ENCODE measurements around the gene MAP1B. TPM values are rescaled to one million over a fixed set of nuclear protein-coding genes. Genes with fewer than 3 reads are reported as not detected.
A peak's percentile ranks its signal among the peaks of the same experiment; 100 is the strongest.

MAP1B gene
- total and polyA plus RNA-seq, 2 of the 4 experiments (the other 2 are of a cell fraction): 41.1 to 183 TPM

DNA sequence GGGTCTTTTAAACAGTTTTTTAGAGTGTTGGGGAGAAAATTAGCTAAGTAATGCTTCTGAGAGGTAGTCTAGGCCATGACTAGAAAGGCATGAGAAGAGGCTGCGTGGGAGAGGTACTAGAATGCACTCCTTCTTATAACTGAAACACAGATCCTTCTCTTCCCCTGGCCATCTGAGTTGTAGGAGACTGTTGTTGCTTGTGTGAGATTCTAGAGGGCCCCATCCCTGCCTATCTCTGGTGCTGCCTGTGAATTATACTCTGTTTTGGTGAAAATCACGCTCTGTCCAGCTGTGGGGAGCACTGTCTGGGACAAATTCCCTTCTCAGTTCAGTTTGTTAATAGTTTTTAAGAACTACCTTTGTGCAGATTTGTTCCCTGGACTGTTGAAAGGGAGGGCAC is 37.5 kb downstream of the MAP1B start:
- intact Hi-C loops (cut with micrococcal nuclease) (no loop called here), in situ Hi-C loops (cut with MboI; ENCODE audit: low sequenced_read_pairs) (no loop called here), dilution Hi-C loops (cut with HindIII; ENCODE audit: low sequenced_read_pairs, unreplicated experiment) (no loop called here)
- Histone ChIP-seq H3K27ac (ENCODE audit: insufficient read depth, low read length) (peak overlapping the region; percentile 39; the same call in 1 of the 2 replicates), H3K36me3 (ENCODE audit: control insufficient read depth, insufficient read depth, low read length) (peaks cover 12% of the 10 kb centered on the region), H4K5ac (ENCODE audit: low read depth, low read length) (peak overlapping the region; percentile 49), H2BK20ac (ENCODE audit: low read depth, low read length) (peak overlapping the region; percentile 49; the same call in 1 of the 2 replicates), H3K4me2 (ENCODE audit: low read depth, low read length) (no peak overlapping the region), H4K20me1 (ENCODE audit: insufficient read depth, low read length) (no peaks in the 10 kb centered on the region; the same call in 1 of the 2 replicates), H2AFZ (replicated peaks; ENCODE audit: low read length, poor library complexity) (no peak overlapping the region), H4K91ac (ENCODE audit: insufficient read depth, low read depth, low read length) (0 out of 2 replicates have a peak overlapping the region, but pooled peaks have one; percentile 20), H3K9me1 (ENCODE audit: insufficient read depth, low read length) (peaks cover 29% of the 10 kb centered on the region), H3K4me3 (ENCODE audit: insufficient read depth, low read depth, low read length) (no peak overlapping the region), H2AK9ac (replicated peaks; ENCODE audit: low read depth, low read length, poor library complexity) (no peak overlapping the region), H3K79me1 (ENCODE audit: low read depth in 1 of 2, low read length in 2 of 2) (peaks cover 46 to 89% of the 10 kb centered on the region in 2 experiments), H2BK15ac (ENCODE audit: low read depth, low read length) (no peak overlapping the region), H3K14ac (replicated peaks; ENCODE audit: low read depth, low read length) (peak overlapping the region; percentile 16), H3K56ac (ENCODE audit: extremely low read depth, insufficient read depth, low read length) (no peak overlapping the region), H3K4me1 (ENCODE audit: control insufficient read depth, insufficient read depth, low read length) (peaks cover 20% of the 10 kb centered on the region), H3K27me3 (ENCODE audit: control insufficient read depth, insufficient read depth, low read length) (no peaks in the 10 kb centered on the region), H3K9me3 (ENCODE audit: control insufficient read depth, insufficient read depth, low read length) (no peaks in the 10 kb centered on the region), H3K9ac (ENCODE audit: low read depth, low read length) (no peak overlapping the region), H3K23ac (ENCODE audit: low read depth, low read length) (peak overlapping the region; percentile 22; the same call in 1 of the 2 replicates), H3K18ac (ENCODE audit: low read depth, low read length) (peak overlapping the region; percentile 48), H2BK5ac (ENCODE audit: low read depth, low read length, poor library complexity, severe bottlenecking) (peak overlapping the region; percentile 40), H2BK120ac (ENCODE audit: low read depth, low read length) (peak overlapping the region; percentile 62; the same call in 1 of the 2 replicates), H2AK5ac (ENCODE audit: low read depth, low read length) (peak overlapping the region; percentile 1; the same call in 1 of the 2 replicates), H3K4ac (ENCODE audit: low read depth, low read length) (peak overlapping the region; percentile 14), H4K8ac (ENCODE audit: low read depth in 2 of 2, low read length in 2 of 2) (peak overlapping the region in 1 of 2 experiments; percentile 17; a peak in 1 of 4 replicates)
- DNase-seq (no peak), ATAC-seq (ENCODE audit: low read depth) (no peak)
- BruUV-seq (replicated peaks): no TSS peak
- CTCF ChIA-PET: no interaction called here
- WGBS, 2 experiments (ENCODE audit: extremely low coverage in 2 of 2, insufficient read length in 1 of 2): no CpG with 5 or more reads among the region's 2 CpGs
- no peak for TF ChIP-seq MXI1 (IDR thresholded peaks at IDR 0.05; ENCODE audit: borderline replicate concordance, low read depth, low read length)
- no peak for TF ChIP-seq MAZ (IDR thresholded peaks at IDR 0.05; ENCODE audit: borderline replicate concordance, low read depth, low read length)
- TF ChIP-seq, protein P1, sequence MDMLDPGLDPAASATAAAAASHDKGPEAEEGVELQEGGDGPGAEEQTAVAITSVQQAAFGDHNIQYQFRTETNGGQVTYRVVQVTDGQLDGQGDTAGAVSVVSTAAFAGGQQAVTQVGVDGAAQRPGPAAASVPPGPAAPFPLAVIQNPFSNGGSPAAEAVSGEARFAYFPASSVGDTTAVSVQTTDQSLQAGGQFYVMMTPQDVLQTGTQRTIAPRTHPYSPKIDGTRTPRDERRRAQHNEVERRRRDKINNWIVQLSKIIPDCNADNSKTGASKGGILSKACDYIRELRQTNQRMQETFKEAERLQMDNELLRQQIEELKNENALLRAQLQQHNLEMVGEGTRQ (IDR thresholded peaks at IDR 0.05; ENCODE audit: low read depth, low read length): no peak
- no peak for TF ChIP-seq SMC3 (IDR thresholded peaks at IDR 0.05; ENCODE audit: low read depth, low read length)
- TF ChIP-seq RFX5 (IDR thresholded peaks at IDR 0.05; ENCODE audit: low read depth, low read length): no peak
- TF ChIP-seq CHD1 (IDR thresholded peaks at IDR 0.05; ENCODE audit: low read depth, low read length): no peak
- TF ChIP-seq NFE2L2 (IDR thresholded peaks at IDR 0.05; ENCODE audit: low read depth, low read length): no peak
- POLR2A ChIA-PET (ENCODE audit: unreplicated experiment): no interaction called here
